HEK293T (cell line): ENCODE measurements around the gene C1orf115.

Source experiments
- ARNT ChIP-seq: fragments of 450-650 bp; IDR thresholded peaks from 2 replicates; pipeline ENCODE4 v1.6.1; 2017; ENCODE audit warnings: mild to moderate bottlenecking
- FOXM1 ChIP-seq: fragments of 450-650 bp; IDR thresholded peaks from 2 replicates; pipeline ENCODE4 v1.6.1; 2017; ENCODE audit warnings: mild to moderate bottlenecking, borderline replicate concordance
- L3MBTL2 ChIP-seq: fragments of 450-650 bp; conservative IDR thresholded peaks from 2 replicates; pipeline ENCODE4 v1.6.1; 2016; ENCODE audit warnings: mild to moderate bottlenecking
- LEF1 ChIP-seq: fragments of 450-650 bp; IDR thresholded peaks from 2 replicates; pipeline ENCODE4 v1.6.1; 2017; ENCODE audit warnings: mild to moderate bottlenecking, borderline replicate concordance
- SUZ12 ChIP-seq: fragments of 450-650 bp; IDR thresholded peaks from 2 replicates; pipeline ENCODE4 v1.6.1; 2016; ENCODE audit warnings: mild to moderate bottlenecking

- TF ChIP-seq FOXM1 (no peak), LEF1 (no peak), L3MBTL2 (no peak), ARNT (no peak), SUZ12 (no peak)
Observed at GRCh38 chr1:220677251-220677650, 12.9 kb upstream of the C1orf115 start.
